Keratinocyte (primary cell): Measurements from ENCODE around the gene ATXN7L3B.

ENCODE experiments used
- CTCF ChIP-seq, 3 experiments: IDR thresholded peaks in 1 of 3; conservative IDR thresholded peaks in 1 of 3; optimal IDR thresholded peaks in 1 of 3; 2 replicates in 2 of 3; 3 replicates in 1 of 3; pipeline versions ENCODE3 to v1.5.1; 2011; ENCODE audit warnings: low read length in 3 of 3, mild to moderate bottlenecking in 3 of 3, moderate library complexity in 2 of 3, control low read depth in 1 of 3, inconsistent platforms in 1 of 3; ENCODE audit not compliant: insufficient read depth in 2 of 3; ENCODE audit errors: extremely low read depth in 1 of 3
- EZH2 ChIP-seq: IDR thresholded peaks from one replicate; pipeline ENCODE4 v1.6.1; 2012; ENCODE audit warnings: inconsistent platforms, mild to moderate bottlenecking, low read length, moderate library complexity

GRCh38 chr12:74586251-74586650, 48.6 kb downstream of the ATXN7L3B start:
- TF ChIP-seq CTCF (optimal IDR thresholded peaks at IDR 0.05 in 1 of 3, IDR thresholded peaks at IDR 0.05 in 1 of 3, conservative IDR thresholded peaks at IDR 0.05 in 1 of 3; ENCODE audit: extremely low read depth in 1 of 3, insufficient read depth in 2 of 3, low read length in 3 of 3) (no peak), EZH2 (no peak)
